Endothelial cell of umbilical vein (primary cell): ENCODE measurements around the gene SFSWAP. TPM values are rescaled to one million over a fixed set of nuclear protein-coding genes. Genes with fewer than 3 reads are reported as not detected.
"Not testable (repeated sequence)": the region's sequence is repeated elsewhere in the genome, so short reads cannot be mapped to it uniquely, and the experiment has no call there.

Source experiments
- BruUV-seq: library from RNA; stranded (reverse); fragments of 400-500 nt; replicated peaks from 2 replicates; lab custom pipeline; 2021; lab: Mats Ljungman, UMichigan
- CTCF ChIA-PET: fragments of 300-600, 350-600 bp; sonication (Branson Sonifier 250); formaldehyde crosslinking; loops from one replicate; lab custom pipeline; 2021; ENCODE audit warnings: antibody characterized with exemption, inconsistent platforms; lab: Charles Lee
- POLR2A ChIA-PET: fragments of 300-600, 350-600 bp; sonication (Branson Sonifier 250); formaldehyde crosslinking; loops from one replicate; lab custom pipeline; 2021; ENCODE audit warnings: antibody characterized with exemption, inconsistent platforms; lab: Charles Lee
- DNase-seq: peaks from one replicate; pipeline ENCODE4 v3.0.0-alpha.2; 2011; ENCODE audit warnings: low read depth, low spot score
- FAIRE-seq: peaks from 2 replicates; lab custom pipeline; 2011; peaks lifted over from hg19 to GRCh38; lab: Jason Lieb, UNC
- H2AFZ ChIP-seq: 2 replicates; pipeline ENCODE4 v1.6.0; 2012; ENCODE audit warnings: low read depth, low read length, control low read depth, inconsistent platforms
- H3K27ac ChIP-seq: 2 replicates; pipeline ENCODE4 v1.5.1; 2011; ENCODE audit warnings: low read depth, mild to moderate bottlenecking, control low read depth, low read length, moderate library complexity; ENCODE audit not compliant: insufficient read depth
- H3K27me3 ChIP-seq, 2 experiments: 2 replicates each; pipeline versions ENCODE4 v1.6.0 to v1.6.1; 2011; ENCODE audit warnings: low read length in 2 of 2, mixed read lengths in 1 of 2; ENCODE audit not compliant: control insufficient read depth in 2 of 2, insufficient read depth in 2 of 2
- H3K36me3 ChIP-seq, 2 experiments: 2 replicates in 1 of 2; 3 replicates in 1 of 2; pipeline ENCODE4 v1.5.1; 2011; ENCODE audit warnings: low read length in 2 of 2, mild to moderate bottlenecking in 1 of 2, moderate library complexity in 1 of 2; ENCODE audit not compliant: control insufficient read depth in 2 of 2, insufficient read depth in 2 of 2; ENCODE audit errors: extremely low read depth in 1 of 2
- H3K4me1 ChIP-seq: 3 replicates; pipeline ENCODE4 v1.5.1; 2011; ENCODE audit warnings: mild to moderate bottlenecking, low read length; ENCODE audit not compliant: control insufficient read depth, insufficient read depth; ENCODE audit errors: extremely low read depth
- H3K4me2 ChIP-seq: 2 replicates; pipeline ENCODE4 v1.6.1; 2011; ENCODE audit warnings: low read length, control low read depth, mixed read lengths; ENCODE audit not compliant: insufficient read depth
- H3K4me3 ChIP-seq, 3 experiments: fragments of 200-600 bp in 1 of 3; sonication (generic), shearing (Covaris generic) in 1 of 3; replicated peaks in 1 of 3; 2 replicates each; pipeline ENCODE4 v1.5.1; 2011 to 2016; ENCODE audit warnings: control low read depth in 3 of 3, low read length in 3 of 3, mild to moderate bottlenecking in 2 of 3, inconsistent platforms in 1 of 3, low read depth in 1 of 3, moderate library complexity in 1 of 3; ENCODE audit not compliant: insufficient read depth in 1 of 3
- H3K79me2 ChIP-seq: 2 replicates; pipeline ENCODE4 v1.6.0; 2012; ENCODE audit warnings: low read length, inconsistent platforms; ENCODE audit not compliant: control insufficient read depth, insufficient read depth
- H3K9ac ChIP-seq: replicated peaks from 2 replicates; pipeline ENCODE3; 2011; ENCODE audit warnings: low read length, control low read depth; ENCODE audit not compliant: insufficient read depth; ENCODE audit errors: extremely low read depth
- H3K9me1 ChIP-seq: replicated peaks from 3 replicates; pipeline ENCODE4 v1.6.0; 2011; ENCODE audit warnings: mild to moderate bottlenecking, low read length; ENCODE audit not compliant: control insufficient read depth, insufficient read depth; ENCODE audit errors: extremely low read depth
- H3K9me3 ChIP-seq: replicated peaks from 2 replicates; pipeline ENCODE4 v1.5.1; 2012; ENCODE audit warnings: low read length, inconsistent platforms; ENCODE audit not compliant: control insufficient read depth, insufficient read depth
- H4K20me1 ChIP-seq: replicated peaks from 2 replicates; pipeline ENCODE3; 2011; ENCODE audit warnings: mild to moderate bottlenecking, low read length; ENCODE audit not compliant: control insufficient read depth, insufficient read depth; ENCODE audit errors: extremely low read depth
- CTCF ChIP-seq, 2 donors: IDR thresholded peaks; 1 replicate in 1 of 2; 2 replicates in 1 of 2; pipeline ENCODE4 v1.5.1; 2011; ENCODE audit warnings: low read length in 2 of 2, mild to moderate bottlenecking in 2 of 2, moderate library complexity in 2 of 2, control low read depth in 1 of 2, inconsistent platforms in 1 of 2, low read depth in 1 of 2; ENCODE audit not compliant: insufficient read depth in 1 of 2; ENCODE audit errors: extremely low read depth in 1 of 2
- EZH2 ChIP-seq: IDR thresholded peaks from 2 replicates; pipeline ENCODE4 v1.6.1; 2012; ENCODE audit warnings: borderline replicate concordance, low read depth, mild to moderate bottlenecking, moderate library complexity, low read length, inconsistent platforms; ENCODE audit not compliant: severe bottlenecking
- FOS ChIP-seq: IDR thresholded peaks from 2 replicates; pipeline ENCODE4 v1.6.1; 2011; ENCODE audit warnings: mild to moderate bottlenecking, low read length, moderate library complexity, borderline replicate concordance; ENCODE audit not compliant: insufficient read depth
- GATA2 ChIP-seq: IDR thresholded peaks from 2 replicates; pipeline ENCODE4 v1.7.0; 2011; ENCODE audit warnings: low read depth, mild to moderate bottlenecking, moderate library complexity, mixed read lengths, low read length; ENCODE audit not compliant: insufficient read length, insufficient read depth
- JUN ChIP-seq: IDR thresholded peaks from 2 replicates; pipeline ENCODE4 v1.6.1; 2011; ENCODE audit warnings: borderline replicate concordance, low read depth; ENCODE audit not compliant: insufficient read length, insufficient read depth
- MAX ChIP-seq: IDR thresholded peaks from 2 replicates; pipeline ENCODE4 v1.6.1; 2011; ENCODE audit not compliant: insufficient read depth, insufficient read length
- MYC ChIP-seq: IDR thresholded peaks from one replicate; pipeline ENCODE4 v1.6.1; 2011; ENCODE audit warnings: mild to moderate bottlenecking, low read depth, low read length
- POLR2A ChIP-seq: IDR thresholded peaks from 2 replicates; pipeline ENCODE4 v1.6.1; 2012; ENCODE audit warnings: low read depth, mild to moderate bottlenecking, control low read depth, low read length
- POLR2AphosphoS5 ChIP-seq: IDR thresholded peaks from 2 replicates; pipeline ENCODE4 v1.6.1; 2012; ENCODE audit warnings: low read depth, mild to moderate bottlenecking, control low read depth, low read length, moderate library complexity; ENCODE audit not compliant: insufficient read depth
- dilution Hi-C: fragments of 300-500 bp; cut with MboI; formaldehyde crosslinking; loops from one replicate; pipeline ENCODE4 v1.15.0; 2019; ENCODE audit warnings: low sequenced_read_pairs; ENCODE audit not compliant: extremely low pct_ligation_motif_present
- intact Hi-C: fragments of 100-400 bp; cut with micrococcal nuclease; formaldehyde crosslinking; loops from one replicate; pipeline ENCODE4 v1.10.0; 2022
- polyA plus RNA-seq, 4 experiments: library from polyadenylated mRNA; depleted of rRNA in 3 of 4; stranded (reverse) in 3 of 4; unstranded in 1 of 4; fragments of >200 nt; gene quantifications; 2 replicates each; pipeline versions ENCODE4 v1.2.1 to v1.2.3, GENCODE V29; 2011 to 2012; ENCODE audit warnings: missing spikeins in 1 of 4
- total RNA-seq: library from RNA; stranded (reverse); gene quantifications from 2 replicates; pipeline ENCODE4 v1.2.3, GENCODE V29; 2021

The SFSWAP gene
- total and polyA plus RNA-seq, 2 donors (not counting 3 experiments of a cell fraction or from before 2014, with no cell fraction given) = 38.1 to 53.3 TPM

- Histone ChIP-seq H3K36me3 (no peaks in the 10 kb centered on the region), H3K27ac (no peak overlapping the region), H3K9me3 (no peaks in the 10 kb centered on the region), H3K4me1 (no peaks in the 10 kb centered on the region), H2AFZ (no peak overlapping the region), H3K4me3 (no peak overlapping the region), H4K20me1 (no peaks in the 10 kb centered on the region), H3K9me1 (no peaks in the 10 kb centered on the region), H3K9ac (no peak overlapping the region), H3K79me2 (no peaks in the 10 kb centered on the region), H3K4me2 (no peak overlapping the region), H3K27me3 (no peaks in the 10 kb centered on the region)
- ChIA-PET CTCF (no interaction called here), POLR2A (no interaction called here)
- TF ChIP-seq CTCF (IDR thresholded peaks at IDR 0.05; ENCODE audit: extremely low read depth in 1 of 2, insufficient read depth in 1 of 2, low read depth in 1 of 2, low read length in 2 of 2) (no peak), EZH2 (no peak), POLR2AphosphoS5 (no peak), MAX (no peak), GATA2 (no peak), FOS (no peak), MYC (no peak), POLR2A (no peak), JUN (no peak)
- dilution Hi-C loops (no loop called here), intact Hi-C loops (no loop called here)
- DNase-seq (no peak), FAIRE-seq (no peak)
- BruUV-seq = no TSS peak
Measured at GRCh38 chr12:131677699-131678098, 33.2 kb upstream of the SFSWAP start.

DNA sequence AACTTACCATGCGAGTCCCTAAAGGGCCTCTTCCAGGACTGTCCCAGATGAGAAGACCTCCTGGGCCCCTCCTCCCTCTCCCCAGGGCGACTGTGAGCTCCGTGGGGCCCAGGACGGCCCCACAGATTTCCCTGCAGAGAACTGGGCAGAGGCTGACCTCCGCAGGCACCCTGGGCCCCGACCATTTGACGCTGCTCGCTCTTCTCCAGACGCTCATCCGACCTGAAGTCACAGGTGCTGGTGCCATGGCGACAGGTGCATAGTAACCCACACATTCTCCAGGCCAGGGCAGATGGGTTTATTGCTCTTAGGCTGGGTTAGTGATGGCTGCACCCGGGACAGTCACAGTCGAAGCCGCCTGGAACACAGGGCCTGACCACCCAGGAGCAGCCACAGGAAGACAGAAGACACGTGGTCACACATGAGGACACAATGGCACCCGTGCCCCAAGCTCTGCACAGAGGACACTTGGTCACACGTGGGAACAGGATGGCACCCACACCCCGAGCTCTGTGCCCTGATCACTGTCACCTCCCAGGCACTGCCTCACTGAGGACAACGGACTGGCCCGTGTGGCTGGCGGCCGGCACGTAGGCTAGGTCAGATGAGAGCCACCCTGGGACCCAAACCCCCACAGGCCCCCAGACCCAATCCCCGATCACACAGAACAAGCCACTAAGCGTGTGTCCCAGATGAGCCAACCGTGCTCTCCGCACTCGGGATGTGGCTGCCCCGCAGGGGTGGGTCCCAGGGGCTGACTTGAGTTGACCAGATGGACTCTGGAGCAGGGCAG lies 32.3 kb upstream of the SFSWAP start:
- intact Hi-C loops, H3K27ac ChIP-seq, H4K20me1 ChIP-seq, dilution Hi-C loops, H3K9me1 ChIP-seq, H3K9ac ChIP-seq, FAIRE-seq, H3K4me2 ChIP-seq, H2AFZ ChIP-seq, POLR2A ChIA-PET, H3K4me1 ChIP-seq, H3K9me3 ChIP-seq, BruUV-seq, H3K27me3 ChIP-seq, H3K4me3 ChIP-seq, CTCF ChIA-PET, H3K79me2 ChIP-seq, DNase-seq, H3K36me3 ChIP-seq: not testable (repeated sequence)
